Lower lobe of right lung (tissue), 2 donors: Measurements from ENCODE around the gene C11orf16. TPM values are rescaled to one million over a fixed set of nuclear protein-coding genes. Genes with fewer than 3 reads are reported as not detected.

Source experiments
- ATAC-seq, 2 donors: fragments of 200-7000 bp; cut with Tn5 transposase; one replicate each; pipeline ENCODE4 v1.9.1; 2020 to 2022; ENCODE audit warnings: mild to moderate bottlenecking in 2 of 2, moderate library complexity in 2 of 2
- DNase-seq: peaks from one replicate; pipeline ENCODE4 v3.0.0-alpha.2; 2020
- H3K27ac ChIP-seq: fragments of 200-600 bp; one replicate; pipeline ENCODE4 v1.8.0; 2022
- H3K27me3 ChIP-seq: fragments of 200-600 bp; one replicate; pipeline ENCODE4 v1.8.0; 2022; ENCODE audit warnings: low read depth
- H3K36me3 ChIP-seq: fragments of 200-600 bp; one replicate; pipeline ENCODE4 v1.8.0; 2022; ENCODE audit warnings: mild to moderate bottlenecking
- H3K4me1 ChIP-seq: fragments of 200-600 bp; one replicate; pipeline ENCODE4 v1.8.0; 2022
- H3K4me3 ChIP-seq: fragments of 200-600 bp; one replicate; pipeline ENCODE4 v1.8.0; 2022; ENCODE audit warnings: mild to moderate bottlenecking
- H3K9me3 ChIP-seq: fragments of 200-600 bp; one replicate; pipeline ENCODE4 v1.8.0; 2022
- CTCF ChIP-seq: fragments of 200-600 bp; IDR thresholded peaks from one replicate; pipeline ENCODE4 v1.8.0; 2022; ENCODE audit warnings: antibody characterized with exemption, mild to moderate bottlenecking
- intact Hi-C: fragments of 100-400 bp; cut with DNase I; formaldehyde crosslinking; loops from one replicate; pipeline ENCODE4 v1.11.0; 2022
- total RNA-seq: library from RNA; stranded (reverse); fragmentation: NEBNext Ultra II Directional; extraction: Animal tissue kit (Norgen Biotek cat#: 25700); gene quantifications from one replicate; pipeline ENCODE4 v1.2.1, GENCODE V29; 2021
- donor health status: DM: no; HTN: yes; CAD: no; lungs with severe emphysema.

C11orf16 gene
- total RNA-seq, 1 donor from 2014 or later = 5.4 TPM

- Histone ChIP-seq H3K36me3 (no peaks in the 10 kb centered on the region), H3K4me1 (no peaks in the 10 kb centered on the region), H3K27ac (no peak overlapping the region), H3K27me3 (no peaks in the 10 kb centered on the region), H3K4me3 (no peak overlapping the region), H3K9me3 (no peaks in the 10 kb centered on the region)
- TF ChIP-seq CTCF = no peak
- ATAC-seq = no peak
- DNase-seq = no peak
- intact Hi-C loops = no loop called here
These were observed 2.2 kb upstream of the C11orf16 start for GRCh38 chr11:8934742-8935488.

DNA sequence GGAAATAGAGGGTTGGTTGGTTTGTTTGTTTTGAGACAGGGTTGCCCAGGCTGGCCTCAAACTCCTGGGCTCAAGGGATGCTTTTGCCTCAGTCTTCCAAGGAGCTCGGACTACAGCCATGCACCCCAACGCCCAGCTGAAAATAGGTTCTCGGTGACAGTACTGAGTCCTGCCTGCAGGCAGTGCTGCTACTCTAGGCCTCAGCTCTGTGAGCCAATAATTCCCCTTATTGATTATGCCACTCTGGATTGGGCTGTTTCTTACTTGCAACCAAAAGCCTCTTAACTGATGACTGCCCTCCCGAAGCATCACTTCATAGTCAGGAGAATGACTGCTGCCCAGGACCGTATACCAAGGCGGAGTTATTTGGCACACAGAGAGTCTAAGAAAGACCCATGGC is 1.2 kb upstream of the C11orf16 start:
- DNase-seq (no peak), ATAC-seq (no peak)
- no peak for TF ChIP-seq CTCF
- H3K4me1 ChIP-seq = no peaks in the 10 kb centered on the region
- no peaks in the 10 kb centered on the region for H3K36me3 ChIP-seq
- intact Hi-C loops = no loop called here
- H3K9me3 ChIP-seq = no peaks in the 10 kb centered on the region
- H3K27me3 ChIP-seq = no peaks in the 10 kb centered on the region
- H3K4me3 ChIP-seq = no peak overlapping the region
- no peak overlapping the region for H3K27ac ChIP-seq

DNA sequence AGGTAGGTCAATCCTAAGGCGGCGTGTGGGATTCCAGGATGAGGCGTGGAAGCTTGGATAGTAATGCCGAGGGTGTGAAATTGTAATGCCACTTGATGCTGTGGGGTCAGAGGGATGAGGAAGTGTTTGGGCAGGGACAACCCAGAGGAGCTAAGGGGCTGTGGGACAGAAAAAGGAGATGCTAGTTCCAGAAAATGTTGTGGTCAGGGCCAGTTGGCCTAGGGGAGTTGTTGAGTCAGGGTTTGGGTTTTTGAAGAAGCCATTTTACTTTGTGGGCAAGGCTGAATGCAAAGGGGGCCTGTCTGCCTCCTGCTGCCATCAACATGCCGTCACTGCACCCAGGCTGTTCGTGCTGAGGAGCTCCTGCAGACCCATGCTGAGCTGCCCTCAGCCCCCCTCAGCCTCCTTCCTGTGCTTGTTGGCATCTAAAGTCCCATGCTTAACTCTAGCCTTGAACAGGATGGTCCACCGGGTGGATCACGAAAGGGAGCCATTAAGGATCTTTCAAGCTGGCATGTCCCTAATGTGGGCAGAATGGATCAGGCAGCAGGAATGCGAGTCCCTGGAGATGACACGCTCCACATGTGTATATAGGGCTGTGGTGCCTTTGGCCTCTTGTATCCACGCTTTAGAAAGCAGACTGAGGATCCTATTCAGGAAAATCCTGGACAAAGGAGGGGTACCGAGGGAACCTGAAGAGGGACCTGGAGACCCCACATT is 2.1 kb downstream of the C11orf16 start:
- Histone ChIP-seq H3K27ac (no peak overlapping the region), H3K4me3 (no peak overlapping the region), H3K9me3 (no peaks in the 10 kb centered on the region), H3K27me3 (no peaks in the 10 kb centered on the region), H3K4me1 (no peaks in the 10 kb centered on the region), H3K36me3 (no peaks in the 10 kb centered on the region)
- ATAC-seq (no peak), DNase-seq (no peak)
- TF ChIP-seq CTCF = no peak
- intact Hi-C loops = no loop called here

DNA sequence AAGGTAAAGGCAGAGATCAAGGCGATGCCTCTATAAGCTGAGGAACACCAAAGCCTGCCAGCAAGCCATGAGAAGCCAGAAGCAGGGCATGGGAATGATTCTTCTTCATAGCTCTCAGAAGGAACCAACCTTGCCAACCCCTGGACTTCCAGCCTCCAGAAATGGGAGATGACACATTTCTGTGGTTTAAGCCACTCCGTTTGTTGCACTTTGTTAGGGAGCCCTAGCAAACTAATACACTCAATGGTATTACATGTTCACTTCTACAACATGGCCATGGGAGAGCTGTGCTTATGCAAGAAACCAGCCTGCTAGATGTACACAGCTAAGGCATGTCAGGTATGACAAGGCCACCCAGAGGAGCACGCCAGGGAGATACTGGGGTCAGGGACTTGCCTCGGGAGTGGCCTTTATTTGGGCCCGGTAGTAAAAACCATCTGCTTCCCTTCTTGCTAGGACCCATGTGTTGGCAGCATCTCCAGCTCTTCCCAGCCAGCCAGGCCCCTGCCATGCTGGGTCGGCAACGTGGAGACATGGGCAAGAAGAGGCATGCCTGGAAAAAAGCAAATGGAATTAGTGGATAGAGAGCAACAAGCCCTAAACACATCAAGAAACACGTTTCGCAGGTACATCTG is 3.6 kb downstream of the C11orf16 start:
- Histone ChIP-seq H3K4me3 (no peak overlapping the region), H3K9me3 (no peaks in the 10 kb centered on the region), H3K27me3 (no peaks in the 10 kb centered on the region), H3K4me1 (no peaks in the 10 kb centered on the region), H3K27ac (no peak overlapping the region), H3K36me3 (peaks cover 1% of the 10 kb centered on the region)
- TF ChIP-seq CTCF = no peak
- DNase-seq (no peak), ATAC-seq (no peak)
- intact Hi-C loops = no loop called here

DNA sequence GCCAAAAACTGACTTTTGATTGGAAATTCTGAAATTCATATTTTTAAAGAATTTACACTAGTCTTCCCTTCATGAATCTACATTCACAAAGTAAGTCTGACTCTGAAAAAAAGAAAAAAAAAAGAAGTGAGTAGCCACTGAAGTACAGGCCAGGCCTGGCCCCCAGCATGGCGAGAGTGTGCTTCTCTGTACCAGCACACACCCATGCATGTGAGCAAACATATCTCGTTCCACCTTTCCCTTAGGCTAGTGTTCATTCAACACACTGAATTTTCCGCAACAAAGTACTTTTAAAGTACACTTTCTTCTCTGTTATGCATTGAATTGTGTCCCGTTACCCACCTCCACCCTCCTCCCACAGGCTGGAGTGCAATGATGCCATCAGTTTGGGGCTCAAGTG is 4.5 kb downstream of the C11orf16 start:
- no peak for TF ChIP-seq CTCF
- H3K9me3 ChIP-seq = no peaks in the 10 kb centered on the region
- no peak for ATAC-seq
- intact Hi-C loops = no loop called here
- H3K4me1 ChIP-seq = no peaks in the 10 kb centered on the region
- DNase-seq = no peak
- H3K4me3 ChIP-seq = no peak overlapping the region
- peaks cover 9% of the 10 kb centered on the region for H3K36me3 ChIP-seq
- H3K27me3 ChIP-seq = no peaks in the 10 kb centered on the region
- no peak overlapping the region for H3K27ac ChIP-seq
